ENCODE results near the gene WDR35.
"Not testable (repeated sequence)": the region's sequence is repeated elsewhere in the genome, so short reads cannot be mapped to it uniquely, and the experiment has no call there.

WDR35 gene

GRCh38 chr2:19936203-19936602 is 53.7 kb downstream of the WDR35 start:
- no peak for ATAC-seq

GRCh38 chr2:19933351-19933981 is 56.4 kb downstream of the WDR35 start:
- ATAC-seq, result no peak

- ATAC-seq, result no peak
Measured at GRCh38 chr2:19932928-19933327, 57.0 kb downstream of the WDR35 start.

- no peak for ATAC-seq
Measured at GRCh38 chr2:19929226-19929625, 60.7 kb downstream of the WDR35 start.

- not testable (repeated sequence) for ATAC-seq
Measured at GRCh38 chr2:19927816-19928215, 62.1 kb downstream of the WDR35 start.

GRCh38 chr2:19924526-19924925 is 65.4 kb downstream of the WDR35 start:
- not testable (repeated sequence) for ATAC-seq

GRCh38 chr2:19922188-19922587 is 67.7 kb downstream of the WDR35 start:
- ATAC-seq, result not testable (repeated sequence)

GRCh38 chr2:19916385-19916950 is 73.4 kb downstream of the WDR35 start:
- ATAC-seq, result no peak

GRCh38 chr2:19914266-19914975 is 75.5 kb downstream of the WDR35 start:
- no peak for ATAC-seq

- ATAC-seq, result no peak
Measured at GRCh38 chr2:19911808-19912509, 77.9 kb downstream of the WDR35 start.

- no peak for ATAC-seq
Measured at GRCh38 chr2:19902216-19902740, 87.6 kb downstream of the WDR35 start.

GRCh38 chr2:19901442-19902215 is 88.3 kb downstream of the WDR35 start, which contains the start of gene TTC32:
Gene TTC32 (minus strand): TSS chr2:19901983. CDS start chr2:19901854, 129 bp downstream.
- peak; percentile 85 to 87 for ATAC-seq

- peak in 1 of 2 donors; percentile 1 for ATAC-seq
Measured at GRCh38 chr2:19900931-19901441, 88.9 kb downstream of the WDR35 start.

- peak; percentile 25 to 28 for ATAC-seq
Measured at GRCh38 chr2:19899985-19900930, 89.6 kb downstream of the WDR35 start.

- no peak for ATAC-seq
Measured at GRCh38 chr2:19898592-19899329, 91.1 kb downstream of the WDR35 start.

GRCh38 chr2:19897623-19898245 is 92.2 kb downstream of the WDR35 start:
- no peak for ATAC-seq

GRCh38 chr2:19895535-19895934 is 94.4 kb downstream of the WDR35 start:
- ATAC-seq, result no peak

GRCh38 chr2:19894134-19894792 is 95.6 kb downstream of the WDR35 start:
- no peak for ATAC-seq

Data from activated CD4-positive, CD25-positive, alpha-beta regulatory T cell treated with anti-CD3 and anti-CD28 coated beads, Interleukin-2, amount 50 U/mL, for 24 hours (primary cell).